Adrenal gland (tissue), 12 donors: ENCODE results near the gene DOCK4. TPM values are rescaled to one million over a fixed set of nuclear protein-coding genes. Genes with fewer than 3 reads are reported as not detected.

Source experiments
- DNase-seq, 7 donors: peaks; one replicate each; pipeline ENCODE4 v3.0.0-alpha.2; 2019 to 2020
- H3K27ac ChIP-seq, 5 donors: fragments of 200-600 bp; sonication (generic) in 4 of 5; 1 replicate in 3 of 5; 2 replicates in 2 of 5; pipeline versions ENCODE4 v1.5.1 to v1.8.0; 2016 to 2020; ENCODE audit warnings: mild to moderate bottlenecking in 1 of 5
- H3K27me3 ChIP-seq: fragments of 200-600 bp; 2 replicates; pipeline ENCODE4 v1.8.0; 2021
- H3K36me3 ChIP-seq, 2 donors: fragments of 200-600 bp; replicated peaks in 1 of 2; 1 replicate in 1 of 2; 2 replicates in 1 of 2; pipeline versions ENCODE4 v1.5.1 to v1.8.0; 2018 to 2022
- H3K4me1 ChIP-seq, 2 donors: fragments of 200-600 bp; replicated peaks in 1 of 2; 1 replicate in 1 of 2; 2 replicates in 1 of 2; pipeline versions ENCODE4 v1.5.1 to v1.8.0; 2018 to 2021
- H3K4me3 ChIP-seq, 4 donors: fragments of 200-600 bp; sonication (generic) in 3 of 4; one replicate each; pipeline ENCODE4 v1.5.1; 2016 to 2018
- H3K9me3 ChIP-seq, 3 donors: fragments of 200-600 bp; sonication (generic) in 1 of 3; replicated peaks in 1 of 3; 1 replicate in 2 of 3; 2 replicates in 1 of 3; pipeline versions ENCODE4 v1.5.1 to v1.8.0; 2016 to 2021
- CTCF ChIP-seq, 6 experiments: fragments of 450-650 bp in 4 of 6; fragments of 200-600 bp in 2 of 6; sonication (generic) in 1 of 6; IDR thresholded peaks; 1 replicate in 5 of 6; 2 replicates in 1 of 6; pipeline versions ENCODE4 v1.5.1 to v1.8.0; 2016 to 2021; ENCODE audit warnings: antibody characterized with exemption in 6 of 6, mild to moderate bottlenecking in 2 of 6, moderate library complexity in 1 of 6
- POLR2A ChIP-seq, 2 donors: fragments of 450-650 bp; IDR thresholded peaks; one replicate each; pipeline ENCODE4 v1.6.1; 2017; ENCODE audit warnings: antibody characterized with exemption in 2 of 2, mild to moderate bottlenecking in 2 of 2, moderate library complexity in 1 of 2
- WGBS, 4 donors: extraction: QIAGEN DNeasy Blood & Tissue Kit in 2 of 4; methylation state at CpG; one replicate each; pipeline versions ENCODE4 v1.1.5 to v1.1.7; 2013 to 2017; 5-methylcytosine and 5-hydroxymethylcytosine counted together
- intact Hi-C, 2 donors: fragments of 100-400 bp; cut with DNase I; formaldehyde crosslinking; loops; one replicate each; pipeline versions ENCODE4 v1.14.1 to v1.15.0; 2022 to 2023
- polyA plus RNA-seq, 3 donors: library from polyadenylated mRNA; stranded (reverse); fragments of 200-250 nt in 2 of 3; fragments of 350-450 nt in 1 of 3; fragmentation: Illumina TruSeq in 1 of 3; extraction: RNeasy Lipid Tissue Mini Kit (QIAGEN cat#74804) in 1 of 3; gene quantifications; one replicate each; pipeline ENCODE4 v1.2.3, GENCODE V29; 2013 to 2014
- total RNA-seq, 9 donors: library from RNA; depleted of rRNA in 4 of 9; stranded (reverse); fragments of >200 nt in 4 of 9; fragments of 120-200 nt in 1 of 9; fragmentation: NEBNext Ultra II Directional in 1 of 9; extraction: Animal tissue kit (Norgen Biotek cat#: 25700) in 1 of 9; gene quantifications; one replicate each; pipeline versions ENCODE4 v1.1.0 to v1.2.4, GENCODE V29; 2013 to 2023
- donor health status: healthy with polysubstance abuse.
- donor health status: Bipolar disorder and iron deficiency.
- donor health status: DM: yes; HTN: yes; CAD: no.
- donor health status: DM: no; HTN: no; CAD: no.
- donor health status: DM: no; HTN: no; CAD: no.
- donor health status: DM: yes; HTN: yes; CAD: no.

The DOCK4 gene
- total and polyA plus RNA-seq, 12 donors: 6.2 to 37.6 (median 21.1) TPM

- intact Hi-C loops: loop anchor here (10.0 kb wide), 2 partner anchors 91 to 651 kb away; no protein-coding TSS in a partner anchor
- no peak overlapping the region for H3K4me3 ChIP-seq
- H3K36me3 ChIP-seq: peaks cover 0 to 13% of the 10 kb centered on the region in 2 donors
- 26 to 44% (median 30%) methylated on average over 3 of the region's 3 CpGs for WGBS, 4 donors
- no peak for TF ChIP-seq POLR2A (IDR thresholded peaks at IDR 0.05)
- TF ChIP-seq CTCF (IDR thresholded peaks at IDR 0.05): peak; percentile 42 to 67 (median 54)
- no peak for DNase-seq
- H3K4me1 ChIP-seq: no peaks in the 10 kb centered on the region
- no peak overlapping the region for H3K27ac ChIP-seq
- H3K27me3 ChIP-seq: no peaks in the 10 kb centered on the region
- no peaks in the 10 kb centered on the region for H3K9me3 ChIP-seq
Measured at GRCh38 chr7:111763221-111763801, 442.9 kb downstream of the DOCK4 start.

DNA sequence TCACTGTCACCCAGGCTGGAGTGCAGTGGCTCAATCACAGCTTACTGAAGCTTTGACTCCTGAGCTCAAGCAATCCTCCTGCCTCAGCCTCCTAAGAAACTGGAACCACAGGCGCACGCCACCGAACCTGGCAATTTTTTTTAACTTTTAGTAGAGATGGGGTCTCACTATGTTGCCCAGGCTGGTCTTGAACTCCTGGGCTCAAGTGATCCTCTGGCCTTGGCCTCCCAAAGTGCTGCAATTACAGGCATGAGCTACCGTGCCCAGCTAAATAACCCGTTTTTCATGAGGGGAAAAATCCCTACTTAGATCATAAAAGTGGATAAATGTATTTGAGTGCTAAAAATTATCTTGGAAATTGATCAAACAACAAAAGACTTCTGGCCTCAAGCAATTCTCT is 443.4 kb downstream of the DOCK4 start:
- DNase-seq: no peak
- TF ChIP-seq POLR2A (IDR thresholded peaks at IDR 0.05) (no peak), CTCF (IDR thresholded peaks at IDR 0.05) (no peak)
- intact Hi-C loops: loop anchor here (10.0 kb wide), 2 partner anchors 92 to 652 kb away; no protein-coding TSS in a partner anchor
- Histone ChIP-seq H3K4me3 (no peak overlapping the region), H3K27ac (no peak overlapping the region), H3K9me3 (no peaks in the 10 kb centered on the region), H3K27me3 (no peaks in the 10 kb centered on the region), H3K4me1 (no peaks in the 10 kb centered on the region), H3K36me3 (peaks cover 0 to 18% of the 10 kb centered on the region in 2 donors)
- WGBS, 4 donors: 70 to 82% (median 76%) methylated on average over 5 of the region's 5 CpGs

- no peak for DNase-seq
- H3K9me3 ChIP-seq: no peaks in the 10 kb centered on the region
- TF ChIP-seq POLR2A (IDR thresholded peaks at IDR 0.05): no peak
- no peak for TF ChIP-seq CTCF (IDR thresholded peaks at IDR 0.05)
- intact Hi-C loops: loop anchor here (10.0 kb wide), 2 partner anchors 93 to 653 kb away; no protein-coding TSS in a partner anchor
- H3K4me1 ChIP-seq: no peaks in the 10 kb centered on the region
- no peaks in the 10 kb centered on the region for H3K27me3 ChIP-seq
- H3K27ac ChIP-seq: no peak overlapping the region
- H3K4me3 ChIP-seq: no peak overlapping the region
- peaks cover 0 to 21% of the 10 kb centered on the region in 2 donors for H3K36me3 ChIP-seq
Measured at GRCh38 chr7:111762211-111762610, 444.0 kb downstream of the DOCK4 start.

- Histone ChIP-seq H3K36me3 (peaks cover 0 to 21% of the 10 kb centered on the region in 2 donors), H3K27me3 (no peaks in the 10 kb centered on the region), H3K4me3 (no peak overlapping the region), H3K9me3 (no peaks in the 10 kb centered on the region), H3K27ac (no peak overlapping the region), H3K4me1 (no peaks in the 10 kb centered on the region)
- DNase-seq: no peak
- intact Hi-C loops: loop anchor here (10.0 kb wide), 2 partner anchors 95 to 655 kb away; no protein-coding TSS in a partner anchor
- 82 to 90% (median 86%) methylated on average over 8 of the region's 8 CpGs for WGBS, 4 donors
- TF ChIP-seq CTCF (IDR thresholded peaks at IDR 0.05): no peak
- TF ChIP-seq POLR2A (IDR thresholded peaks at IDR 0.05): no peak
Measured at GRCh38 chr7:111760043-111760442, 446.2 kb downstream of the DOCK4 start.
